GM06990 (cell line): ENCODE data around the gene SIGLEC9.

ENCODE experiments used
- DNase-seq: peaks from one replicate; pipeline ENCODE4 v3.0.0-alpha.2; 2011; ENCODE audit not compliant: insufficient read length; ENCODE audit errors: extremely low read depth
- H3K27me3 ChIP-seq: replicated peaks from 2 replicates; pipeline ENCODE4 v1.6.0; 2011; ENCODE audit warnings: low read length; ENCODE audit not compliant: control insufficient read depth, insufficient read depth
- H3K36me3 ChIP-seq: 2 replicates; pipeline ENCODE4 v1.5.1; 2011; ENCODE audit warnings: low read length; ENCODE audit not compliant: control insufficient read depth, insufficient read depth
- H3K4me3 ChIP-seq: replicated peaks from 2 replicates; pipeline ENCODE4 v1.5.1; 2011; ENCODE audit warnings: low read depth, mild to moderate bottlenecking, control low read depth, low read length
- CTCF ChIP-seq: IDR thresholded peaks from 2 replicates; pipeline ENCODE4 v1.5.1; 2011; ENCODE audit warnings: low read length, control low read depth, mild to moderate bottlenecking, inconsistent platforms; ENCODE audit not compliant: insufficient read depth, poor library complexity, severe bottlenecking

Gene SIGLEC9

GRCh38 chr19:51123381-51123800, 1.3 kb upstream of the SIGLEC9 start:
- no peak for TF ChIP-seq CTCF
- 0 out of 2 replicates have a peak, but pooled peaks cover 2% of the 10 kb centered on the region for H3K27me3 ChIP-seq
- DNase-seq, result no peak
- no peak overlapping the region for H3K4me3 ChIP-seq
- H3K36me3 ChIP-seq, result no peaks in the 10 kb centered on the region

- DNase-seq, result no peak
- Histone ChIP-seq H3K4me3 (no peak overlapping the region), H3K27me3 (0 out of 2 replicates have a peak, but pooled peaks cover 3% of the 10 kb centered on the region)
These were observed 904 bp upstream of the SIGLEC9 start for GRCh38 chr19:51123802-51124201.

GRCh38 chr19:51124216-51124615, 490 bp upstream of the SIGLEC9 start:
- DNase-seq, result no peak
- TF ChIP-seq CTCF, result no peak
- Histone ChIP-seq H3K27me3 (0 out of 2 replicates have a peak, but pooled peaks cover 3% of the 10 kb centered on the region), H3K4me3 (no peak overlapping the region), H3K36me3 (no peaks in the 10 kb centered on the region)

More at GRCh38 chr19:51123802-51124201, 904 bp upstream of the SIGLEC9 start:
- no peak for TF ChIP-seq CTCF
- H3K36me3 ChIP-seq, result no peaks in the 10 kb centered on the region

GRCh38 chr19:51125421-51126075, 842 bp downstream of the SIGLEC9 start:
- no peak for TF ChIP-seq CTCF
- DNase-seq, result no peak
- Histone ChIP-seq H3K4me3 (no peak overlapping the region), H3K27me3 (peaks cover 4% of the 10 kb centered on the region; the same call in 1 of the 2 replicates), H3K36me3 (no peaks in the 10 kb centered on the region)

GRCh38 chr19:51127032-51127431, 2.3 kb downstream of the SIGLEC9 start:
- peaks cover 4% of the 10 kb centered on the region; the same call in 1 of the 2 replicates for H3K27me3 ChIP-seq
- no peak overlapping the region for H3K4me3 ChIP-seq
- no peaks in the 10 kb centered on the region for H3K36me3 ChIP-seq
- DNase-seq, result no peak
- TF ChIP-seq CTCF, result no peak
